ENCODE results near the gene FALEC. TPM values are rescaled to one million over a fixed set of nuclear protein-coding genes. Genes with fewer than 3 reads are reported as not detected.

Gene FALEC
- polyA plus RNA-seq, 2 of the 4 experiments (the other 2 are of a cell fraction): 0.36 to 0.80 TPM

- no peak for FAIRE-seq
- 88% methylated on average over 12 of the region's 12 CpGs for WGBS (ENCODE audit: missing lambda C conversion rate)
- Histone ChIP-seq H3K9me3 (no peaks in the 10 kb centered on the region), H3K4me3 (no peak overlapping the region), H3K27ac (no peak overlapping the region), H3K4me1 (peaks cover 22% of the 10 kb centered on the region), H3K4me2 (no peak overlapping the region)
- TF ChIP-seq MYC (IDR thresholded peaks at IDR 0.05; ENCODE audit: borderline replicate concordance, low read length) (no peak), JUNB (IDR thresholded peaks at IDR 0.05) (no peak), FOXS1 (CRISPR knock-in tag; IDR thresholded peaks at IDR 0.05) (no peak), ELK1 (IDR thresholded peaks at IDR 0.05; ENCODE audit: low read depth, low read length) (no peak), HOXB13 (CRISPR knock-in tag; IDR thresholded peaks at IDR 0.05; ENCODE audit: low read depth) (no peak), FOSL2 (IDR thresholded peaks at IDR 0.05) (no peak), FOSL2 (CRISPR knock-in tag; IDR thresholded peaks at IDR 0.05) (no peak), REST (IDR thresholded peaks at IDR 0.05) (no peak), ATOH8 (CRISPR knock-in tag; IDR thresholded peaks at IDR 0.05; ENCODE audit: low read depth) (no peak), HOXB5 (CRISPR knock-in tag; IDR thresholded peaks at IDR 0.05) (no peak), RARB (CRISPR knock-in tag; IDR thresholded peaks at IDR 0.05) (no peak), CHD4 (IDR thresholded peaks at IDR 0.05; ENCODE audit: borderline replicate concordance) (no peak), CBX2 (IDR thresholded peaks at IDR 0.05; ENCODE audit: borderline replicate concordance, low read depth) (no peak), CEBPB (IDR thresholded peaks at IDR 0.05) (no peak), HMGXB4 (CRISPR knock-in tag; IDR thresholded peaks at IDR 0.05; ENCODE audit: borderline replicate concordance) (no peak), GATA3 (IDR thresholded peaks at IDR 0.05; ENCODE audit: borderline replicate concordance) (no peak), HES2 (IDR thresholded peaks at IDR 0.05) (no peak)
- DNase-seq (ENCODE audit: low read depth in 1 of 2, low spot score in 1 of 2): no peak
- CTCF ChIA-PET: interaction anchor here (0.9 to 12.4 kb wide), 6 partner anchors 9 to 302 kb away, joined by 3 to 114 read pairs (median 4); no protein-coding TSS in a partner anchor
- POLR2A ChIA-PET: no interaction called here
- no peak for ATAC-seq
Measured at GRCh38 chr1:150511551-150511950, 4.0 kb upstream of the FALEC start.

- DNase-seq (ENCODE audit: low read depth in 1 of 2, low spot score in 1 of 2) (no peak), ATAC-seq (no peak), FAIRE-seq (no peak)
- WGBS (ENCODE audit: missing lambda C conversion rate): 73% methylated on average over 17 of the region's 17 CpGs
- Histone ChIP-seq H3K4me3 (no peak overlapping the region), H3K27ac (no peak overlapping the region), H3K9me3 (no peaks in the 10 kb centered on the region), H3K4me2 (no peak overlapping the region), H3K4me1 (peaks cover 25% of the 10 kb centered on the region)
- no peak for TF ChIP-seq RCOR1 (IDR thresholded peaks at IDR 0.05; ENCODE audit: low read depth, low read length)
- TF ChIP-seq CBX8 (IDR thresholded peaks at IDR 0.05): no peak
- ChIA-PET CTCF (interaction anchor here (0.9 to 12.4 kb wide), 6 partner anchors 9 to 301 kb away, joined by 3 to 114 read pairs (median 4); no protein-coding TSS in a partner anchor), POLR2A (no interaction called here)
Measured at GRCh38 chr1:150511985-150512660, 3.4 kb upstream of the FALEC start.
